B cell (primary cell): ENCODE data around the gene NOC2L. TPM values are rescaled to one million over a fixed set of nuclear protein-coding genes. Genes with fewer than 3 reads are reported as not detected.

Experiments
- ATAC-seq: fragments of 200-7000 bp; cut with Tn5 transposase; one replicate; pipeline ENCODE4 v1.10.0; 2021; ENCODE audit warnings: low read depth, mild to moderate bottlenecking, moderate number of reproducible peaks, moderate library complexity
- CTCF ChIA-PET: fragments of 350-600 bp; sonication (Branson Sonifier 250); formaldehyde crosslinking; loops from one replicate; lab custom pipeline; 2021; ENCODE audit warnings: antibody characterized with exemption, inconsistent platforms; lab: Charles Lee
- POLR2A ChIA-PET: fragments of 350-600 bp; sonication (Branson Sonifier 250); formaldehyde crosslinking; loops from one replicate; lab custom pipeline; 2021; ENCODE audit warnings: antibody characterized with exemption; lab: Charles Lee
- DNase-seq: peaks from one replicate; pipeline ENCODE4 v3.0.0; 2013
- H2AFZ ChIP-seq: 2 replicates; pipeline ENCODE4 v1.6.1; 2012; ENCODE audit warnings: mild to moderate bottlenecking, low read depth, low read length; ENCODE audit not compliant: insufficient read depth, poor library complexity, severe bottlenecking
- H3K27ac ChIP-seq, 2 donors: 1 replicate in 1 of 2; 2 replicates in 1 of 2; pipeline ENCODE4 v1.5.1; 2012 to 2013; ENCODE audit warnings: low read length in 2 of 2, mild to moderate bottlenecking in 2 of 2, moderate library complexity in 1 of 2
- H3K27me3 ChIP-seq, 4 experiments: fragments of 200-600 bp in 1 of 4; sonication (generic) in 1 of 4; replicated peaks in 1 of 4; 1 replicate in 2 of 4; 2 replicates in 2 of 4; pipeline versions ENCODE4 v1.6.1 to v1.7.0; 2013 to 2016; ENCODE audit warnings: low read length in 3 of 4, mild to moderate bottlenecking in 2 of 4, mixed read lengths in 1 of 4, moderate library complexity in 1 of 4; ENCODE audit not compliant: insufficient read depth in 4 of 4, control insufficient read depth in 3 of 4; ENCODE audit errors: control extremely low read depth in 1 of 4
- H3K36me3 ChIP-seq, 2 experiments: replicated peaks in 1 of 2; 1 replicate in 1 of 2; 2 replicates in 1 of 2; pipeline versions ENCODE4 v1.6.1 to v1.7.1; 2013; ENCODE audit warnings: low read length in 1 of 2; ENCODE audit not compliant: insufficient read depth in 2 of 2, control insufficient read depth in 1 of 2; ENCODE audit errors: control extremely low read depth in 1 of 2, extremely low read depth in 1 of 2
- H3K4me1 ChIP-seq, 2 donors: fragments of 200-600 bp in 1 of 2; sonication (generic) in 1 of 2; 1 replicate in 1 of 2; 2 replicates in 1 of 2; pipeline versions ENCODE4 v1.5.1 to v1.6.1; 2013 to 2017; ENCODE audit warnings: low read length in 2 of 2; ENCODE audit not compliant: control insufficient read depth in 2 of 2, insufficient read depth in 2 of 2
- H3K4me2 ChIP-seq: replicated peaks from 2 replicates; pipeline ENCODE3; 2012; ENCODE audit warnings: mild to moderate bottlenecking, low read depth, low read length; ENCODE audit not compliant: poor library complexity, severe bottlenecking
- H3K4me3 ChIP-seq, 5 experiments: fragments of 200-600 bp in 1 of 5; sonication (generic) in 1 of 5; 1 replicate in 3 of 5; 2 replicates in 2 of 5; pipeline versions ENCODE4 v1.5.1 to v1.7.0; 2011 to 2016; ENCODE audit warnings: low read length in 4 of 5, mild to moderate bottlenecking in 4 of 5, low read depth in 2 of 5, control low read depth in 1 of 5, moderate library complexity in 1 of 5; ENCODE audit not compliant: insufficient read depth in 1 of 5; ENCODE audit errors: control extremely low read depth in 1 of 5, extremely low read depth in 1 of 5
- H3K79me2 ChIP-seq: fragments of 200-600 bp; sonication (generic); one replicate; pipeline ENCODE4 v1.6.0; 2016; ENCODE audit warnings: low read length; ENCODE audit not compliant: control insufficient read depth, insufficient read depth
- H3K9ac ChIP-seq: fragments of 200-600 bp; sonication (generic); 2 replicates; pipeline ENCODE4 v1.6.1; 2017; ENCODE audit warnings: mild to moderate bottlenecking, low read length, moderate library complexity
- H3K9me3 ChIP-seq, 3 donors: one replicate each; pipeline versions ENCODE4 v1.6.1 to v1.7.1; 2013; ENCODE audit warnings: low read length in 2 of 3; ENCODE audit not compliant: control insufficient read depth in 2 of 3, insufficient read depth in 1 of 3; ENCODE audit errors: control extremely low read depth in 1 of 3
- H4K20me1 ChIP-seq: 2 replicates; pipeline ENCODE4 v1.6.0; 2012; ENCODE audit warnings: mild to moderate bottlenecking, low read length; ENCODE audit not compliant: insufficient read depth, control insufficient read depth, poor library complexity, severe bottlenecking
- H3K27ac Mint-ChIP-seq: one replicate; pipeline ENCODE4 v1.8.0; 2021; ENCODE audit warnings: mixed read lengths
- H3K27me3 Mint-ChIP-seq: one replicate; pipeline ENCODE4 v1.8.0; 2021; ENCODE audit warnings: mixed read lengths
- H3K4me1 Mint-ChIP-seq: one replicate; pipeline ENCODE4 v1.8.0; 2021; ENCODE audit warnings: mixed read lengths
- H3K4me3 Mint-ChIP-seq: one replicate; pipeline ENCODE4 v1.8.0; 2021; ENCODE audit warnings: mixed read lengths
- H3K9me3 Mint-ChIP-seq: one replicate; pipeline ENCODE4 v1.8.0; 2022; ENCODE audit warnings: mixed read lengths; ENCODE audit not compliant: insufficient read depth
- CTCF ChIP-seq: fragments of 200-600 bp; IDR thresholded peaks from one replicate; pipeline ENCODE4 v1.8.0; 2022; ENCODE audit warnings: antibody characterized with exemption, mild to moderate bottlenecking
- EZH2 ChIP-seq: IDR thresholded peaks from 2 replicates; pipeline ENCODE4 v1.6.1; 2012; ENCODE audit warnings: borderline replicate concordance, low read depth, mild to moderate bottlenecking, moderate library complexity, low read length; ENCODE audit not compliant: insufficient read depth, poor library complexity, severe bottlenecking
- WGBS: methylation state at CpG from one replicate; pipeline ENCODE4 v1.1.5; 2013; ENCODE audit warnings: missing lambda C conversion rate; ENCODE audit not compliant: insufficient coverage; 5-methylcytosine and 5-hydroxymethylcytosine counted together
- intact Hi-C: fragments of 100-400 bp; cut with micrococcal nuclease; formaldehyde crosslinking; loops from one replicate; pipeline ENCODE4 v1.10.0; 2022
- polyA plus RNA-seq: library from polyadenylated mRNA; depleted of rRNA; stranded (reverse); fragments of >200 nt; gene quantifications from 2 replicates; pipeline ENCODE4 v1.2.3, GENCODE V29; 2012
- total RNA-seq, 2 donors: library from RNA; stranded (reverse); fragments of 120-200 nt in 1 of 2; gene quantifications; 1 replicate in 1 of 2; 2 replicates in 1 of 2; pipeline versions ENCODE4 v1.2.3 to v1.2.4, GENCODE V29; 2013 to 2022

The NOC2L gene
- total and polyA plus RNA-seq, 2 donors (not counting 1 experiment from before 2014, with no cell fraction given) = 48.0 to 64.1 TPM

- POLR2A ChIA-PET = no interaction called here
- Histone ChIP-seq H3K9ac (no peak overlapping the region), H3K79me2 (no peaks in the 10 kb centered on the region), H4K20me1 (no peaks in the 10 kb centered on the region), H3K36me3 (no peaks in the 10 kb centered on the region), H3K9me3 (peaks cover 0 to 17% (median 0%) of the 10 kb centered on the region in 3 donors), H3K4me2 (no peak overlapping the region), H3K4me1 (peaks cover 10% of the 10 kb centered on the region in 2 donors), H2AFZ (no peak overlapping the region), H3K4me3 (no peak overlapping the region), H3K27me3 (peaks cover 0 to 67% (median 17%) of the 10 kb centered on the region in 4 experiments), H3K27ac (no peak overlapping the region)
- CTCF ChIA-PET = no interaction called here
- peaks cover 7% of the 10 kb centered on the region for H3K4me1 Mint-ChIP-seq
- peaks cover 27% of the 10 kb centered on the region for H3K27me3 Mint-ChIP-seq
- H3K4me3 Mint-ChIP-seq = no peak overlapping the region
- no peak for TF ChIP-seq EZH2
- TF ChIP-seq CTCF = no peak
- 79% methylated on average over 8 of the region's 11 CpGs for WGBS
- no peaks in the 10 kb centered on the region for H3K9me3 Mint-ChIP-seq
- intact Hi-C loops = no loop called here
- no peak for ATAC-seq
- H3K27ac Mint-ChIP-seq = no peak overlapping the region
- DNase-seq = no peak
Measured at GRCh38 chr1:974293-974640, 15.2 kb upstream of the NOC2L start.

GRCh38 chr1:973459-974292 lies 14.6 kb upstream of the NOC2L start:
- Histone ChIP-seq H3K27me3 (peaks cover 0 to 72% (median 17%) of the 10 kb centered on the region in 4 experiments), H2AFZ (no peak overlapping the region), H4K20me1 (no peaks in the 10 kb centered on the region), H3K36me3 (no peaks in the 10 kb centered on the region), H3K9me3 (peaks cover 0 to 17% (median 0%) of the 10 kb centered on the region in 3 donors), H3K27ac (no peak overlapping the region), H3K4me1 (peaks cover 10% of the 10 kb centered on the region in 2 donors), H3K79me2 (no peaks in the 10 kb centered on the region), H3K9ac (no peak overlapping the region), H3K4me3 (no peak overlapping the region), H3K4me2 (no peak overlapping the region)
- Mint-ChIP-seq H3K9me3 (no peaks in the 10 kb centered on the region), H3K27me3 (peaks cover 29% of the 10 kb centered on the region), H3K27ac (no peak overlapping the region), H3K4me3 (no peak overlapping the region), H3K4me1 (peaks cover 7% of the 10 kb centered on the region)
- no peak for TF ChIP-seq EZH2
- no peak for TF ChIP-seq CTCF
- intact Hi-C loops = no loop called here
- ATAC-seq = no peak
- 90% methylated on average over 24 of the region's 28 CpGs for WGBS
- CTCF ChIA-PET = no interaction called here
- no peak for DNase-seq
- POLR2A ChIA-PET = no interaction called here
